HG02870 (cell line): ENCODE data around the gene RGS6.

Experiments used
- ATAC-seq: cut with Tn5 transposase; IDR thresholded peaks from one replicate; pipeline ENCODE4 v1.9.1; 2021; ENCODE audit warnings: mild to moderate bottlenecking, moderate library complexity; ENCODE audit not compliant: unreplicated experiment

RGS6 gene

GRCh38 chr14:72485695-72486094, 553.5 kb downstream of the RGS6 start:
- no peak for ATAC-seq

GRCh38 chr14:72488514-72488913, 556.3 kb downstream of the RGS6 start:
- ATAC-seq: no peak

GRCh38 chr14:72492196-72492595, 560.0 kb downstream of the RGS6 start:
- no peak for ATAC-seq

- no peak for ATAC-seq
Measured at GRCh38 chr14:72495668-72496067, 563.4 kb downstream of the RGS6 start.

GRCh38 chr14:72498646-72499045, 566.4 kb downstream of the RGS6 start:
- ATAC-seq: no peak

GRCh38 chr14:72499746-72500145, 567.5 kb downstream of the RGS6 start:
- no peak for ATAC-seq

GRCh38 chr14:72500234-72500838, 568.1 kb downstream of the RGS6 start:
- ATAC-seq: no peak

GRCh38 chr14:72501439-72501838, 569.2 kb downstream of the RGS6 start:
- no peak for ATAC-seq

GRCh38 chr14:72503271-72503670, 571.0 kb downstream of the RGS6 start:
- ATAC-seq: no peak

- ATAC-seq: no peak
Measured at GRCh38 chr14:72503696-72504368, 571.6 kb downstream of the RGS6 start.

GRCh38 chr14:72510566-72510965, 578.3 kb downstream of the RGS6 start:
- no peak for ATAC-seq

- ATAC-seq: no peak
Measured at GRCh38 chr14:72512281-72512680, 580.1 kb downstream of the RGS6 start.

GRCh38 chr14:72512925-72513324, 580.7 kb downstream of the RGS6 start:
- ATAC-seq: no peak

GRCh38 chr14:72513346-72513745, 581.1 kb downstream of the RGS6 start:
- no peak for ATAC-seq

- ATAC-seq: no peak
Measured at GRCh38 chr14:72513965-72514659, 581.9 kb downstream of the RGS6 start.

GRCh38 chr14:72514660-72515025, 582.4 kb downstream of the RGS6 start:
- ATAC-seq: no peak

GRCh38 chr14:72515779-72516770, 583.8 kb downstream of the RGS6 start:
- no peak for ATAC-seq

- ATAC-seq: no peak
Measured at GRCh38 chr14:72516936-72517700, 584.9 kb downstream of the RGS6 start.

GRCh38 chr14:72517736-72518135, 585.5 kb downstream of the RGS6 start:
- no peak for ATAC-seq

- peak; percentile 62 for ATAC-seq
Measured at GRCh38 chr14:72518809-72519377, 586.7 kb downstream of the RGS6 start.
